NT2/D1 (cell line): ENCODE data around the gene MAP2K5.

Source experiments
- SUZ12 ChIP-seq: IDR thresholded peaks from 2 replicates; pipeline ENCODE4 v1.6.1; 2011; ENCODE audit not compliant: insufficient read length, insufficient read depth; ENCODE audit errors: extremely low read depth
- YY1 ChIP-seq: IDR thresholded peaks from 2 replicates; pipeline ENCODE4 v1.6.1; 2011; ENCODE audit not compliant: insufficient read length, insufficient read depth
- ZNF274 ChIP-seq: IDR thresholded peaks from 2 replicates; pipeline ENCODE4 v1.6.1; 2011; ENCODE audit warnings: mild to moderate bottlenecking, low read depth, low read length

DNA sequence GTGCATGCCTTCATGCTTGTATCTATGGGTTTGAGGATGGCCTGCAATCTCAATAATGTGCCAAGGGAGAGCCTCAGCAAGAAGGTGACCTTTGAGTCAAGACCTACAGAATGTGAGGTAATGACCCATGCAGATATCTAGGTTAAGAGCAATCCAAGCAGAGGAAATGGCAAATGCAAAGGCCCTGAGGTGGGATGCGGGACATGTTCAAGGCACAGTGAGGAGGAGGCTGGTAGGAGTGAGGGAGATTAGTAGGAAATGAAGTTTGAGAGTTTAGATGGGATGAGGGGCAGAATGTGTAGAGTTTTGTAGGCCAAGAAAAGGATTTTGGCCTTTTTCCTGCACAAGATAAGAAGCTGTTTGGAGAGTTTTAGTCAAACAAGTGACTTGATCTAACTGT lies 4.7 kb upstream of the MAP2K5 start:
- TF ChIP-seq YY1, result no peak
- no peak for TF ChIP-seq ZNF274
- TF ChIP-seq SUZ12, result no peak
